Mucosa of descending colon (tissue), 3 donors: ENCODE data around the gene NDFIP2. TPM values are rescaled to one million over a fixed set of nuclear protein-coding genes. Genes with fewer than 3 reads are reported as not detected.
A peak's percentile ranks its signal among the peaks of the same experiment; 100 is the strongest.

ENCODE experiments used
- ATAC-seq: fragments of 200-7000 bp; cut with Tn5 transposase; one replicate; pipeline ENCODE4 v1.9.1; 2020; ENCODE audit warnings: mild to moderate bottlenecking, moderate library complexity
- DNase-seq, 3 donors: peaks; one replicate each; pipeline ENCODE4 v3.0.0-alpha.2; 2020
- H3K36me3 ChIP-seq: fragments of 200-600 bp; one replicate; pipeline ENCODE4 v1.8.0; 2021; ENCODE audit warnings: low read depth, mild to moderate bottlenecking
- H3K4me1 ChIP-seq: fragments of 200-600 bp; one replicate; pipeline ENCODE4 v1.8.0; 2021; ENCODE audit warnings: low read depth, mild to moderate bottlenecking
- H3K4me3 ChIP-seq: fragments of 200-600 bp; one replicate; pipeline ENCODE4 v1.8.0; 2021; ENCODE audit warnings: mild to moderate bottlenecking
- H3K9me3 ChIP-seq: fragments of 200-600 bp; one replicate; pipeline ENCODE4 v1.8.0; 2021; ENCODE audit warnings: mild to moderate bottlenecking
- intact Hi-C, 2 donors: fragments of 100-400 bp; cut with DNase I in 1 of 2; cut with micrococcal nuclease in 1 of 2; formaldehyde crosslinking; loops; one replicate each; pipeline versions ENCODE4 v1.11.0 to v1.11.1; 2022; cut with DNase I, micrococcal nuclease
- total RNA-seq, 3 donors: library from RNA; stranded (reverse); fragmentation: NEBNext Ultra II Directional in 2 of 3; extraction: Animal tissue kit (Norgen Biotek cat#: 25700) in 2 of 3; gene quantifications; one replicate each; pipeline versions ENCODE4 v1.2.1 to v1.2.4, GENCODE V29; 2021 to 2023
- TF ChIP-seq, protein P1 (sequence below): fragments of 200-600 bp; IDR thresholded peaks from one replicate; pipeline ENCODE4 v1.8.0; 2022; ENCODE audit warnings: antibody characterized with exemption, mild to moderate bottlenecking
- donor health status: DM: no; HTN: no; CAD: no; lungs with moderate emphysema.
- donor health status: DM: no; HTN: no; CAD: no.
- donor health status: DM: no; HTN: yes; CAD: no.

NDFIP2 gene
- total RNA-seq, 3 donors from 2014 or later, result 64.9 to 141 (median 136) TPM

DNA sequence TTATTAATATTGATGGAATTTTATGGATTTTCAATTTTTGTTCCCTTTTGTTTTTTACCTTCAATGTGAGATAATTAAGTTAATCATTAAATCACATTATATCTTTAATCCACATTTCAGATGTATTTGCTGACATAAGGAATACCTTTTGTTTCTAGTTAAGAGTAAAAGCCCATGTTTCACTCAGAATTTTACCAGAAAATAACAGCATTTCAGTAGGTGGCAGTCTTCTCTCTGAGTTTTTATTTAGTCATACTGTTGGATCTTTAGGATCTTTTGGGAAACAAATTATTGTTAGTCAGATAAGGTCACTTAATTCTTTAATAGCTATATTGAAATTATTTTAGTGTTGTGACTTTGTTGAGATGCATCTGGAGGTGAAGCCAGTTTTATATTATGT is 67.9 kb downstream of the NDFIP2 start:
- no peak for DNase-seq
- intact Hi-C loops, result no loop called here
- no peaks in the 10 kb centered on the region for H3K4me1 ChIP-seq
- no peak overlapping the region for H3K4me3 ChIP-seq
- no peaks in the 10 kb centered on the region for H3K9me3 ChIP-seq
- no peak for ATAC-seq
- TF ChIP-seq, protein P1, sequence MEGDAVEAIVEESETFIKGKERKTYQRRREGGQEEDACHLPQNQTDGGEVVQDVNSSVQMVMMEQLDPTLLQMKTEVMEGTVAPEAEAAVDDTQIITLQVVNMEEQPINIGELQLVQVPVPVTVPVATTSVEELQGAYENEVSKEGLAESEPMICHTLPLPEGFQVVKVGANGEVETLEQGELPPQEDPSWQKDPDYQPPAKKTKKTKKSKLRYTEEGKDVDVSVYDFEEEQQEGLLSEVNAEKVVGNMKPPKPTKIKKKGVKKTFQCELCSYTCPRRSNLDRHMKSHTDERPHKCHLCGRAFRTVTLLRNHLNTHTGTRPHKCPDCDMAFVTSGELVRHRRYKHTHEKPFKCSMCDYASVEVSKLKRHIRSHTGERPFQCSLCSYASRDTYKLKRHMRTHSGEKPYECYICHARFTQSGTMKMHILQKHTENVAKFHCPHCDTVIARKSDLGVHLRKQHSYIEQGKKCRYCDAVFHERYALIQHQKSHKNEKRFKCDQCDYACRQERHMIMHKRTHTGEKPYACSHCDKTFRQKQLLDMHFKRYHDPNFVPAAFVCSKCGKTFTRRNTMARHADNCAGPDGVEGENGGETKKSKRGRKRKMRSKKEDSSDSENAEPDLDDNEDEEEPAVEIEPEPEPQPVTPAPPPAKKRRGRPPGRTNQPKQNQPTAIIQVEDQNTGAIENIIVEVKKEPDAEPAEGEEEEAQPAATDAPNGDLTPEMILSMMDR, result no peak
- no peaks in the 10 kb centered on the region for H3K36me3 ChIP-seq

DNA sequence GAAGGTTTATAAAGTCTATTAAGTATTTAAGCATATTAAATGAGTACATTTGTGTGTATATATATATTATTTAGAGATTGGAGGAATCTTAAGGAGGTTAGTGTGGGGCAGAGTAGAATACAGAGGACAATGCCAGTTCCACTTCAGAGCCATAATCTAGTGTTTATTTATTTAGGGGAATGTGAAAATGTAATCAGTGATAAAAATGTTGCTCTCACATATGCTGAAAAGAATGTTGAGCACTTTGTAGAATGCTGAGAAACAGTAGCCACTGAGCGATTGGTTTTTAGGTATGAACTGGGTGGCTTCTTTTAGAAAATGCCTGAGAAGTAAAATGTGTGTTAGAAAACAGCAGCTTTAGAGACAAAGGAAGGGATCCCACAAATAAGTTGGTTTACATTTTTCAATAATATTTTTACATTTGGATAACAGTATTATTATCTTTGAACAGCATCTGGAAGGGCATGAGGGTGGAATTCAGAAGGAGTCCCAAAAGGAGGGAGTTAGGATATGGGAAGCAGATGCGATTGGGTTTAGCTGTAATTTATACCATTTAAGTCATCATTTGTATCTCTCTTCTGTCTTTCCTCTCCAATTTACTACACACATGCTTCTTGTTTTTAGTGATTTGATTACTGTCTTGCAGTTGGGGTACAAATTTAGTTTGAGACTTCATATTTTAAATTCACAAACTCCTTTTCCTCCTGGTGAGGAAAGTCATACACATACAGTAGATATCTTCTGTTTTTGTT is 68.6 kb downstream of the NDFIP2 start:
- Histone ChIP-seq H3K36me3 (no peaks in the 10 kb centered on the region), H3K4me3 (no peak overlapping the region), H3K4me1 (no peaks in the 10 kb centered on the region), H3K9me3 (no peaks in the 10 kb centered on the region)
- ATAC-seq, result no peak
- TF ChIP-seq, protein P1, result no peak
- no peak for DNase-seq
- intact Hi-C loops, result no loop called here

DNA sequence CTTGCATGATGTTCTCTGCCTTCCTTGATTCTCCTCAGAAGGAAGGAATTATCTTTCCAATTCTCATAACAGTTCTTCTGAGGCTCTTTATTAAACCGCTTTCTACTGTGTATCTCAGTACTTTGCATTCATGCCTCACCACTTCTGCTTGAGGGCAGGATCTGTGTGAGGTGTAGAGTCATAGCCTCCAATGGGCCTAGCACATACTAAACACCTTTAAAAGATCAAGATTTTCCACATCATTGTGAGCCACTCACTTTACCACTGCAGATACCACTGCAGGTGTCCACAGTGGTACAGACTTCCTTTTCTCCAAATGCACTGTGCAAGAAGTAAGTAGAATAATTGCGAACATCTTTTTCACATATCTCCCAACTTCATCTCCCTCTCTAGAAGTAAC is 76.7 kb downstream of the NDFIP2 start:
- TF ChIP-seq, protein P1, result no peak
- Histone ChIP-seq H3K36me3 (no peaks in the 10 kb centered on the region), H3K4me1 (no peaks in the 10 kb centered on the region), H3K4me3 (no peak overlapping the region), H3K9me3 (peaks cover 17% of the 10 kb centered on the region)
- ATAC-seq, result no peak
- no peak for DNase-seq
- intact Hi-C loops, result no loop called here

DNA sequence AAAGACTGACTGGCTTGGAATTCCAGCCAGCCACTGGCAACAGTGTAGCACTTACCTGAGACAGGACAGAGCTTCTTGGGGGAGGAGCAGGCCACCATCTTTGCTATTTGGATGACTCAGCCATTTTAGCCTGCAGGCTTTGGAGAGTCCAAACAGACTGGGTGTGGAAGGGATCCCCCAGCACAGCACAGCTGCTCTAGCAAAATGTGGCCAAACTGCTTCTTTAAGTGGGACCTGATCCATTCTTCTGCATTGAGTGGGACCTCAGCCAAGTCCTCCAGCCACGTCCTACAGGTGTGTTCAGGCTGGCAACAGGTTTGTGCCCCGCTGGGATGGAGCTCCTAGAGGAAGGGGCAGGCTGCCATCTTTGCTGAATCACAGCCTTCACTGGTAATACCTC is 80.0 kb downstream of the NDFIP2 start:
- TF ChIP-seq, protein P1, result no peak

DNA sequence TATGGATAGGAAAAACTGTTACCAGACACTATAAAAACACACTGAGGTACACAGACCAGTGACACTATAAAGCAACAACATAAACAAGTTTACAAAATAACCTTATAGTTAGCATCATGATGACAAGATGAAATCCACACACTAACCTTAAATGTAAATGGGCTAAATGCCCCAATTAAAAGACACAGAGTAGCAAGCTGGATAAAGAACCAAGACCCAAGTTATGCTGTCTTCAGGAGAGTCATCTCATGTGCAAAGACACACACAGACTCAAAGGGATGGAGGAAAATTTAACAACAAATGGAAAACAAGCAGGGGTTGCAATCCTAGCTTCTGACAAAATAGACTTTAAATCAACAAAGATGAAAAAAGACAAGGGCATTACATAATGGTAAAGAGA is 81.6 kb downstream of the NDFIP2 start:
- H3K4me1 ChIP-seq, result no peaks in the 10 kb centered on the region
- peaks cover 38% of the 10 kb centered on the region for H3K9me3 ChIP-seq
- DNase-seq, result no peak
- intact Hi-C loops, result no loop called here
- TF ChIP-seq, protein P1, result no peak
- no peak for ATAC-seq
- no peak overlapping the region for H3K4me3 ChIP-seq
- no peaks in the 10 kb centered on the region for H3K36me3 ChIP-seq

More for the DNA sequence above, 80.0 kb downstream of the NDFIP2 start:
- ATAC-seq, result peak; percentile 10
- DNase-seq, result no peak
- Histone ChIP-seq H3K4me1 (no peaks in the 10 kb centered on the region), H3K9me3 (peaks cover 35% of the 10 kb centered on the region), H3K4me3 (no peak overlapping the region), H3K36me3 (no peaks in the 10 kb centered on the region)
- intact Hi-C loops, result no loop called here
